Heart left ventricle (tissue), 13 donors: ENCODE results near the gene DIP2B.

Source experiments
- CTCF ChIP-seq, 12 donors: fragments of 200-600 bp; sonication (generic) in 4 of 12; IDR thresholded peaks; one replicate each; pipeline versions ENCODE4 v1.5.0 to v1.8.0; 2018 to 2022; ENCODE audit warnings: antibody characterized with exemption in 12 of 12, mild to moderate bottlenecking in 5 of 12
- POLR2A ChIP-seq, 2 donors: fragments of 450-650 bp; IDR thresholded peaks; one replicate each; pipeline ENCODE4 v1.6.1; 2017; ENCODE audit warnings: antibody characterized with exemption in 2 of 2, mild to moderate bottlenecking in 2 of 2, moderate library complexity in 2 of 2
- donor health status: ischemic (EF 13 %, LVEDD 7.1; RV severe dilation, severe dysfunction).
- donor health status: DM: no; HTN: yes; CAD: no.
- donor health status: DM: no; HTN: no; CAD: no.
- donor health status: ischemic (EF 25% LVEDD 6.9; RV normal size, moderate dysfunction).
- donor health status: ischemic (EF 25% LVEDD 5.7; RV mildly dilated, moderate dysfunction).
- donor health status: ischemic (EF 35%, LVEDD 5.7; RV mildly dilated, moderate dysfunction).
- donor health status: nonischemic (EF 11% LVEDD 7.7; RV severe dilation, severe dysfunction).
- donor health status: DM: yes; HTN: yes; CAD: no.
- donor health status: PGD.
- donor health status: ischemic (EF 29% LVEDD 5.4; RV normal size, mild dysfunction).
- donor health status: nonischemic (EF 23%, LVEDD 6.1; RV moderate dilation, normal function).

- TF ChIP-seq POLR2A (IDR thresholded peaks at IDR 0.05) (no peak), CTCF (IDR thresholded peaks at IDR 0.05) (no peak)
Observed at GRCh38 chr12:50676756-50677155, 172.0 kb downstream of the DIP2B start.
